IMR-90 (cell line): ENCODE results near the gene MYO1D. TPM values are rescaled to one million over a fixed set of nuclear protein-coding genes. Genes with fewer than 3 reads are reported as not detected.

Source experiments
- ATAC-seq: fragments of 200-7000 bp; cut with Tn5 transposase; 2 replicates; pipeline ENCODE4 v1.9.1; 2020; ENCODE audit warnings: low read depth, mild to moderate bottlenecking, moderate library complexity
- BruUV-seq: library from RNA; stranded (reverse); fragments of 400-500 nt; replicated peaks from 2 replicates; lab custom pipeline; 2021; lab: Mats Ljungman, UMichigan
- CTCF ChIA-PET: fragments of 300-600 bp; formaldehyde crosslinking; extraction: SDS; loops from one replicate; lab custom pipeline; 2021; ENCODE audit warnings: antibody characterized with exemption; lab: Yijun Ruan, JAX
- POLR2A ChIA-PET: fragments of 300-600 bp; sonication (Branson Sonifier 250); formaldehyde crosslinking; loops from one replicate; lab custom pipeline; 2022; ENCODE audit warnings: antibody characterized with exemption; ENCODE audit not compliant: unreplicated experiment; lab: Charles Lee
- DNase-seq: peaks from one replicate; pipeline ENCODE4 v3.0.0; 2013
- H2AFZ ChIP-seq: replicated peaks from 2 replicates; pipeline ENCODE3; 2013; ENCODE audit warnings: low read length, mild to moderate bottlenecking; ENCODE audit not compliant: poor library complexity
- H2AK5ac ChIP-seq: 2 replicates; pipeline ENCODE4 v1.6.1; 2013; ENCODE audit warnings: low read depth, low read length, inconsistent platforms
- H2AK9ac ChIP-seq: replicated peaks from 2 replicates; pipeline ENCODE3; 2013; ENCODE audit warnings: mild to moderate bottlenecking, low read depth, low read length, moderate library complexity; ENCODE audit not compliant: poor library complexity
- H2BK120ac ChIP-seq: 2 replicates; pipeline ENCODE4 v1.6.1; 2013; ENCODE audit warnings: low read depth, low read length, inconsistent platforms
- H2BK15ac ChIP-seq: 3 replicates; pipeline ENCODE4 v1.6.1; 2013; ENCODE audit warnings: low read depth, low read length, inconsistent platforms
- H2BK20ac ChIP-seq: 2 replicates; pipeline ENCODE4 v1.6.1; 2013; ENCODE audit warnings: low read depth, mild to moderate bottlenecking, inconsistent platforms, low read length, moderate library complexity
- H2BK5ac ChIP-seq: 2 replicates; pipeline ENCODE4 v1.6.1; 2013; ENCODE audit warnings: mild to moderate bottlenecking, low read depth, low read length, inconsistent platforms; ENCODE audit not compliant: poor library complexity, severe bottlenecking
- H3K14ac ChIP-seq: replicated peaks from 2 replicates; pipeline ENCODE4 v1.6.1; 2013; ENCODE audit warnings: low read depth, low read length, inconsistent platforms
- H3K18ac ChIP-seq: 2 replicates; pipeline ENCODE4 v1.6.1; 2013; ENCODE audit warnings: low read depth, low read length, control low read depth
- H3K23ac ChIP-seq: 2 replicates; pipeline ENCODE4 v1.6.1; 2013; ENCODE audit warnings: low read depth, low read length, inconsistent platforms
- H3K27ac ChIP-seq: 2 replicates; pipeline ENCODE4 v1.5.1; 2013; ENCODE audit warnings: mild to moderate bottlenecking, control low read depth, low read length; ENCODE audit not compliant: insufficient read depth
- H3K27me3 ChIP-seq: 2 replicates; pipeline ENCODE4 v1.6.1; 2013; ENCODE audit warnings: low read length; ENCODE audit not compliant: control insufficient read depth, insufficient read depth
- H3K36me3 ChIP-seq: 2 replicates; pipeline ENCODE4 v1.6.1; 2013; ENCODE audit warnings: low read length, mixed read lengths; ENCODE audit not compliant: control insufficient read depth, insufficient read depth
- H3K4ac ChIP-seq: 2 replicates; pipeline ENCODE4 v1.6.1; 2013; ENCODE audit warnings: low read depth, low read length, inconsistent platforms
- H3K4me1 ChIP-seq: 2 replicates; pipeline ENCODE4 v1.6.1; 2013; ENCODE audit warnings: low read length, mixed read lengths; ENCODE audit not compliant: control insufficient read depth, insufficient read depth
- H3K4me2 ChIP-seq: 2 replicates; pipeline ENCODE4 v1.6.1; 2013; ENCODE audit warnings: low read depth, mild to moderate bottlenecking, control low read depth, low read length, moderate library complexity
- H3K4me3 ChIP-seq: 2 replicates; pipeline ENCODE4 v1.5.1; 2013; ENCODE audit warnings: low read depth, mild to moderate bottlenecking, control low read depth, low read length, moderate library complexity; ENCODE audit not compliant: insufficient read depth
- H3K56ac ChIP-seq: 2 replicates; pipeline ENCODE4 v1.6.1; 2013; ENCODE audit warnings: low read length, inconsistent platforms; ENCODE audit not compliant: insufficient read depth; ENCODE audit errors: extremely low read depth
- H3K79me1 ChIP-seq, 2 experiments: 2 replicates each; pipeline ENCODE4 v1.6.1; 2013; ENCODE audit warnings: low read length in 2 of 2, inconsistent platforms in 1 of 2, low read depth in 1 of 2
- H3K9ac ChIP-seq: 2 replicates; pipeline ENCODE4 v1.6.1; 2013; ENCODE audit warnings: low read depth, low read length, control low read depth
- H3K9me1 ChIP-seq: 2 replicates; pipeline ENCODE4 v1.6.1; 2013; ENCODE audit warnings: low read length, inconsistent platforms; ENCODE audit not compliant: insufficient read depth
- H3K9me3 ChIP-seq: 2 replicates; pipeline ENCODE4 v1.6.1; 2013; ENCODE audit warnings: low read length; ENCODE audit not compliant: control insufficient read depth, insufficient read depth
- H4K20me1 ChIP-seq: 2 replicates; pipeline ENCODE4 v1.6.1; 2013; ENCODE audit warnings: low read length, inconsistent platforms; ENCODE audit not compliant: insufficient read depth
- H4K5ac ChIP-seq: 2 replicates; pipeline ENCODE4 v1.6.1; 2013; ENCODE audit warnings: mild to moderate bottlenecking, low read depth, low read length, control low read depth
- H4K8ac ChIP-seq, 2 experiments: 2 replicates each; pipeline ENCODE4 v1.6.1; 2013; ENCODE audit warnings: low read depth in 2 of 2, low read length in 2 of 2, control low read depth in 1 of 2, inconsistent platforms in 1 of 2
- H4K91ac ChIP-seq: 2 replicates; pipeline ENCODE4 v1.6.1; 2013; ENCODE audit warnings: low read depth, low read length, inconsistent platforms; ENCODE audit not compliant: insufficient read depth
- BHLHE40 ChIP-seq: fragments of 150-350 bp; IDR thresholded peaks from 2 replicates; pipeline ENCODE4 v1.6.1; 2016; ENCODE audit warnings: mild to moderate bottlenecking, low read depth, low read length
- CHD1 ChIP-seq: IDR thresholded peaks from 2 replicates; pipeline ENCODE4 v1.6.1; 2012; ENCODE audit warnings: low read depth, low read length, improper control_type of control experiment
- NFE2L2 ChIP-seq: fragments of 150-350 bp; IDR thresholded peaks from 2 replicates; pipeline ENCODE4 v1.6.1; 2016; ENCODE audit warnings: low read depth, mild to moderate bottlenecking, low read length
- POLR2A ChIP-seq: IDR thresholded peaks from 2 replicates; pipeline ENCODE4 v1.6.1; 2012; ENCODE audit warnings: mild to moderate bottlenecking, low read depth, low read length
- SMC3 ChIP-seq: fragments of 150-350 bp; IDR thresholded peaks from 2 replicates; pipeline ENCODE4 v1.6.1; 2016; ENCODE audit warnings: low read depth, mild to moderate bottlenecking, antibody characterized with exemption, low read length, moderate library complexity
- WGBS, 2 experiments: methylation state at CpG; one replicate each; pipeline versions ENCODE4 v1.1.5 to v1.1.7; 2013; ENCODE audit warnings: missing lambda C conversion rate in 2 of 2; ENCODE audit not compliant: insufficient read length in 1 of 2; ENCODE audit errors: extremely low coverage in 2 of 2; 5-methylcytosine and 5-hydroxymethylcytosine counted together
- dilution Hi-C: fragments of 300-500 bp; cut with HindIII; formaldehyde crosslinking; loops from one replicate; pipeline ENCODE4 v1.14.3; 2018; ENCODE audit warnings: low sequenced_read_pairs; ENCODE audit not compliant: unreplicated experiment
- in situ Hi-C: fragments of 300-500 bp; cut with MboI; formaldehyde crosslinking; loops from 3 replicates; pipeline ENCODE4 v1.14.3; 2019; ENCODE audit warnings: low sequenced_read_pairs, inconsistent platforms, mixed read lengths
- intact Hi-C: fragments of 100-400 bp; cut with micrococcal nuclease; formaldehyde crosslinking; loops from 2 replicates; pipeline ENCODE4 v1.10.0; 2022
- polyA plus RNA-seq, 3 experiments: library from polyadenylated mRNA; depleted of rRNA; stranded (reverse); fragments of >200 nt; gene quantifications; 2 replicates each; pipeline ENCODE4 v1.2.3, GENCODE V29; 2012; ENCODE audit warnings: low replicate concordance in 1 of 3
- total RNA-seq: library from RNA; depleted of rRNA; stranded (reverse); fragments of >200 nt; gene quantifications from 2 replicates; pipeline ENCODE4 v1.2.3, GENCODE V29; 2012
- TF ChIP-seq, protein P1 (sequence below): fragments of 150-350 bp; IDR thresholded peaks from 2 replicates; pipeline ENCODE4 v1.6.1; 2017; ENCODE audit warnings: mild to moderate bottlenecking, antibody characterized with exemption, low read length, low read depth

Gene MYO1D
- total and polyA plus RNA-seq, 2 of the 4 experiments (the other 2 are of a cell fraction), result 0.63 to 0.90 TPM

- H3K23ac ChIP-seq, result no peak overlapping the region
- H2AK5ac ChIP-seq, result no peak overlapping the region
- no peaks in the 10 kb centered on the region; the same call in 1 of the 2 replicates for H3K27me3 ChIP-seq
- no peaks in the 10 kb centered on the region for H3K9me3 ChIP-seq
- dilution Hi-C loops (no loop called here), intact Hi-C loops (no loop called here), in situ Hi-C loops (no loop called here)
- no peak overlapping the region for H2BK5ac ChIP-seq
- no peak overlapping the region for H3K4ac ChIP-seq
- no peak overlapping the region for H3K14ac ChIP-seq
- H4K91ac ChIP-seq, result no peak overlapping the region
- H3K36me3 ChIP-seq, result no peaks in the 10 kb centered on the region
- no peak overlapping the region for H2BK15ac ChIP-seq
- H3K27ac ChIP-seq, result no peak overlapping the region
- no TSS peak for BruUV-seq
- ATAC-seq, result no peak
- no peak overlapping the region for H2AK9ac ChIP-seq
- H2BK120ac ChIP-seq, result no peak overlapping the region
- H3K56ac ChIP-seq, result no peak overlapping the region
- ChIA-PET POLR2A (no interaction called here), CTCF (no interaction called here)
- no peak overlapping the region for H4K5ac ChIP-seq
- no peak for DNase-seq
- H3K79me1 ChIP-seq, result no peaks in the 10 kb centered on the region
- H2BK20ac ChIP-seq, result no peak overlapping the region
- H3K4me2 ChIP-seq, result no peak overlapping the region
- no peak overlapping the region for H3K4me3 ChIP-seq
- WGBS, 2 experiments, result 80% methylated on average over 1 of the region's 3 CpGs; no CpG with 5 or more reads in 1 of the 2 experiments
- no peak overlapping the region for H4K8ac ChIP-seq
- H3K18ac ChIP-seq, result no peak overlapping the region
- H2AFZ ChIP-seq, result no peak overlapping the region
- no peaks in the 10 kb centered on the region for H3K9me1 ChIP-seq
- TF ChIP-seq CHD1, result no peak
- TF ChIP-seq NFE2L2, result no peak
- no peak for TF ChIP-seq SMC3
- TF ChIP-seq, protein P1, sequence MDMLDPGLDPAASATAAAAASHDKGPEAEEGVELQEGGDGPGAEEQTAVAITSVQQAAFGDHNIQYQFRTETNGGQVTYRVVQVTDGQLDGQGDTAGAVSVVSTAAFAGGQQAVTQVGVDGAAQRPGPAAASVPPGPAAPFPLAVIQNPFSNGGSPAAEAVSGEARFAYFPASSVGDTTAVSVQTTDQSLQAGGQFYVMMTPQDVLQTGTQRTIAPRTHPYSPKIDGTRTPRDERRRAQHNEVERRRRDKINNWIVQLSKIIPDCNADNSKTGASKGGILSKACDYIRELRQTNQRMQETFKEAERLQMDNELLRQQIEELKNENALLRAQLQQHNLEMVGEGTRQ, result no peak
- no peak for TF ChIP-seq BHLHE40
- TF ChIP-seq POLR2A, result no peak
- no peaks in the 10 kb centered on the region for H3K4me1 ChIP-seq
- no peak overlapping the region for H3K9ac ChIP-seq
- H4K20me1 ChIP-seq, result no peaks in the 10 kb centered on the region
These were observed 323.8 kb downstream of the MYO1D start for GRCh38 chr17:32553168-32553567.
